HuH-7 (cell line): ENCODE data around the gene MINDY4.
A peak's percentile ranks its signal among the peaks of the same experiment; 100 is the strongest.

Source experiments
- DNase-seq: peaks from one replicate; pipeline ENCODE4 v3.0.0; 2011; ENCODE audit warnings: low spot score

The MINDY4 gene

DNA sequence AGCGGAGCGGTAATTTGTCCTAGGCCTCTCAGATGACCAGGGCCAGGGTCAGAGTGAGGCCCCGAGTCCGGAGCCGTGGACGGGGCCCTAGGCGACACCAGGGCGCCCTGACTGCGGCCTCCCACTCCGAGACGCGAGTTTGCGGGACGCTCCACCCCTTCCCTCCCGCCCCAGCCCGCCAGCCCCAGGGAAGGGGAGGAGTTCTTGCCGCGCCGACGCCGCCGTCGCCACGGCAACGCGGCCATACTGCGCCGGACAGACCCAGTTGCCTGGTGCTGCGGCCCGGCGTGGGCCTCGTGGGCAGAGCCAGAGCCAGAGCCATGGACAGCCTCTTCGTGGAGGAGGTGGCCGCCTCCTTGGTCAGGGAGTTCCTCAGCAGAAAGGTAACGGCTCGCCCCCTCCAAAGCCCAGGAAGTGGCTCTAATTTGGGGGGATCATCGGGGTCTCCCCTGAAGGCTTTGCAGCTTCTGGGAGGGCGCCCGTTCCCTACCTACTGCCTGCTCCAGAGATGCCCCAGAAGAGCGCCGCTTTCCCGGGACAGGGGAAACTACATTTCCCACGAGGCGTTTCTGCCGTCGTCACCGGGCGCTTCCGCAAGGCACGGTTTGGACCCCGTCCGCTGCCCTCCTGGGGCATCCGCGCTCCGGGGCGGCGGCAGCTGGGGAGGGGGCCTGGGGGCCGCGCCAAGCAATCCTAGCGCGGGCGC is at the start of gene MINDY4:
TSS of gene MINDY4 (plus strand) at position 244 of the 706 bp plus-strand sequence. CDS start at position 321, 77 bp downstream.
- peak; percentile 86 for DNase-seq

DNA sequence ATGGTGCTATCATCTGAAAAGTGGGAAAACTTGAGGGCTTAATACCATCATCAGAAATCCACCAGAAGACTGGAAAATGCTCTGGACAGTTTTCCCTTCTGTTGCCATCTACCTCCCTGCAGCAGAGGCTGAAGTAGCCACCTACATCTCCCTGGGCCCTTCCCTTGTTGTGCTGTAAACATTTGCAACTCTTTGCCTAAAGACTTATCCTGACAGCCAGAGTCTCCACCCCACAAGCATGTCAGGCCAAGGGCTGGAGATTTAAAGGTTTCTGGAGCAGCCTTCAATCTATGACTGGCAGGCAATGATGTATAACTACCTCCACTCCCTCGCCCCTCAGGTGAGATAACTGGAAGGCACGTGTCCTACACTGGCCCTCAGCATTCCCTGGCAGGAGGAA is 49.0 kb upstream of the MINDY4 start:
- DNase-seq, result no peak

DNA sequence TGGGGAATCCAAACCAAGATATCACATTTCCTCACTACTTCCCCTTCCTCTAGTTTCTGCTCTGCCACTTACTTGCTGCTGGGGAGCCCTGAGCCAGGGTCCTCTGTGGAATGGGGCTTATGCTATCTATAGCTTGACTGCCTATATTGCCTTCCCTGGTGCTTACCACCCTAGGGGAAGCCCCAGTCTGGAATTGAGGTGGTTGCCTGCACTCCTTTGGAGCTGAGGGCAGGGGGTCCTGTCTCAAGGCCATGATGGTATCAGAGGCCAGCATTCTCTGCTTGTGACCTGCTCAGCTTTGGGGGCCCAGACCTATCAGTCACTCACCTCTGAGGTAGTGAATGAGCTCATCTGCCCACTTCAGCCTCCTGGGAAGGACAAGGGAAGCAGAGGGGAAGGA is 48.5 kb upstream of the MINDY4 start:
- no peak for DNase-seq

DNA sequence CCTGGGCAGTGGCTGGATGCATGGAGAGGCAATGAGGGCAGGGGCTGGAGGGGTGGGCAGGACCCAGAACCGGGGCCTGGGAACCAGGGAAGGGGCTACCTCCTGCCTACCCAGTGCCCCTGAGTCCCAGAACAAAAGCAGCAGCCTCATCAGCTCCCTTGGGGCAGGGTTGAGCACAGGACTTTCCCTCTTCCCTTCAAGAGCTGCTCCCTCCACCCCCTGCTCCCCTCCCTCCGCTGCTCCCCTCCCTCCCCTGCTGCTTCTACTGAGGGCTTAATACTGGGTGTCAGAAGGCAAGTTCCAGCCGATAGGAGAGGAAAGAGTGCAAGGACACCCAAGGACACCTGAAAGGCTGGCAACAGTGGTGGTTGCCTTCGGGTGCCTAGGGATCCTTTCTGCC is 47.4 kb upstream of the MINDY4 start:
- no peak for DNase-seq

- DNase-seq, result no peak
Measured at GRCh38 chr7:30726296-30727006, 44.8 kb upstream of the MINDY4 start.

GRCh38 chr7:30727061-30727945 is 43.9 kb upstream of the MINDY4 start:
- DNase-seq, result no peak

DNA sequence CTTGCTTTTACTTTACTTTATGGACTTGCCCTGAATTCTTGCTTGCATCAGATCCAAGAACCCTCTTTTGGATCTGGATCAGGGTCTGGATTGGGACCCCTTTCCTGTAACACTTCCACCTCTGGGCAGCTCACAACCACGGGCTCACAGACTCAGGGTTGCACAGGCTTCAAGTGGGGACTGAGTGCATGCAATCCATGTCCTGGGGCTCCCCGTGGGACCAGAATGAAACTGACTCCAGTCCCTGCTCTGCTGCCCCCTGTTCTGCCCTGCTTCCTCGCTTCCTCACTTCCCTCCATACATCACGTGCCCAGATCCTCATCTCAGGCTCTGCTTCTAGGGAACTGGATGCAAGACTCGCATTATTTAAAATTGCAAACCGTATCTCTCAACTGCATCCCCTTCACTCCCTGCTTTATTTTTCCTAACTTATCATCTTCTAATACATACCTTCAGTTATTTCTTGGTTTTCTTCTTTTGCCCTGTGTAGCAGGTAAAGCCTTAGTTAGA is 42.6 kb upstream of the MINDY4 start:
- DNase-seq, result no peak

DNA sequence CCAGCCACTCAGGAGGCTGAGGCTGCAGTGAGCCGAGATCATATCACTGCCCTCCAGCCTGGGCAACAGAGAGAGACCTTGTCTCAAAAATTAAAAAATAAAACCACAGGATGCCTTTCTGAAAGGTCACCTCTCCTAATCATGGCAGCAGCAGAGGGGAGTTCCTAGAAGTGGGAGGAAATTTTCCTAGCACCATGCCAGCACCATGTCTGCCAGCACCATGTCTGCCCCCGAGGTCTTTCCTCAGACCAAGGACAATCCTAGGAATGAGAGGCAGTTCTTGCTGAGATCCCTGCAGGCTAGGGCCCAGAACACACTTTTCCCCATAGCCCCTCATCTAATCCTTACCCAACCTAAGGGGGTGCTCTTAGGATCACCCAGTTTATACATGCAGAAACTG is 41.6 kb upstream of the MINDY4 start:
- no peak for DNase-seq

DNA sequence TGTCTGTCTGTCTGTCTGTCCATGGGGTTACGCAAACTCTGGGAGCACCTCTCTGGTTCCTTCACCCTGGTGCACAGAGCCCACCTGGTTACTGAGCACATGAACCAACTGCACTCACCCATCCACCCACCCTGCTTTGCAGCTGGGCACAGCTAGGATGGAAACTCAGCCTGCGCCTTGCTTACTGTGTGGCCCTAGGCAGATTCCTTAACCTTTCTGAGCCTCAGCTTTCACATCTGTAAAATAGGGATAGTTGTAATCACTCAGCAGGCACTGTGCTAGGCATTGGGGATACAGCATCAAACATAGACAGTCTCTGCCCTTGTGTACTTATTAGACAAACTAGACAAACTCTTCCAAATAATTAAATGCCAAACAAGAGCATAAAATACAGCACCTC is 41.1 kb upstream of the MINDY4 start:
- no peak for DNase-seq

GRCh38 chr7:30730996-30731395 is 40.2 kb upstream of the MINDY4 start:
- DNase-seq, result no peak

DNA sequence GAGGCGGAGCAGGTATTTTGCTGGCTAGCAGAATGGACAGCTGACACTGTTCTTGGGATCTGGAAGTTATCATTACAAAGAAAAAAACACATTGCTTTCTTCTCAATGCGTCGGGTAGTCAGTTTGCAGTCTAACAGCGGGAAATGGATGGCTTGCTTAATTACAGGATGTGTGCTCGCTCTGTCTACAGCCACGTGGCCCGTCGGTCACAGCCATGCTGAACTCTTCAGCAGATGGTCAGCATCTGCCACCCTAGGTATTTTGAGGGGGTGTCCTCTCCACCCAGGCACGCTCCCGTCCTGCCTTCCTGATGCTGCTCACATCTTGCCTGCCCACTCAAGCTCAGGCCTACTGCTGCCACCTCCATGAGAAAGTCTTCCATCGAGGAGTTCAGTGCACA is 39.6 kb upstream of the MINDY4 start:
- no peak for DNase-seq

DNA sequence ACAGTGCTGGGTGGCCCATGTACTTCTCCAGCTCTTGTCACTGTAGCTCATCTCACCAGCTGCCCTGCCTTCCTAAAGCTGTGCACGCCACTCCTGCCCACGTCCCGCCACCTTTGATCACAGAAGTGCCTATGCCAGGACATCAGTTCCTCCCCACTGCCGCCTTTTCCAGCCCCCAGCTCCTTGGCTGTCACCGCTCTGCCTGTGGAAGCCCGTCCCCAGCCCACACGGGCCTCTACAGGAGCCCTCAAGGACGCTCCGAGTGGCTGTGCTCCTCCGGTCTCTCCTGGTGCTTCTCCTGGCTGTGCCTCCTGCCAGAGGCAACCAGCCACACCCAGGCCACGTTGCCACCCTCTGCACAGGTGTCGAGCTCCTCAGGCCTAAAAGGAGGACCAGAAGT is 38.6 kb upstream of the MINDY4 start:
- no peak for DNase-seq

DNA sequence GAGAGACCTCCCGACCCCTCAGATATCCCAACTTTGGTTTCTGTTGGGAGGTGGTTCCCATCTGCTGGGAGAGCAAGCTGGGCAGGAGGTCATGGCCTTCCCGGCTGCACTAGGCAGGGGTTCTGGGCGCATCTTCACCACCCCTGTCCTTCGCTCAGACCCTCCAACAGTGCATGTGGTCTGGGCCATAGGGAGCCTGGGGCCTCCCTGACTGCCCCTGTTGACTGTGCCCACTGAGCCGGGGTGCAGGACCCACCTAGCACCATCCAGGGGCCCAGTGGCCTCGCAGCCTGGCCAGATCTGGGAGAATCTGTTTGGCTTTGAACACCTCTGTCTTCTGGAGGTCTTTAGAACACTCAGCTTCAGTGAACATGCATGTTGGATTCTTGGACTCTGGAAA is 38.0 kb upstream of the MINDY4 start:
- DNase-seq, result no peak

GRCh38 chr7:30733691-30734090 is 37.5 kb upstream of the MINDY4 start:
- DNase-seq, result no peak

- DNase-seq, result no peak
Measured at GRCh38 chr7:30734497-30734896, 36.7 kb upstream of the MINDY4 start.

- DNase-seq, result no peak
Measured at GRCh38 chr7:30735631-30736030, 35.6 kb upstream of the MINDY4 start.

- no peak for DNase-seq
Measured at GRCh38 chr7:30736291-30736690, 34.9 kb upstream of the MINDY4 start.

- DNase-seq, result no peak
Measured at GRCh38 chr7:30738026-30738915, 32.9 kb upstream of the MINDY4 start.

DNA sequence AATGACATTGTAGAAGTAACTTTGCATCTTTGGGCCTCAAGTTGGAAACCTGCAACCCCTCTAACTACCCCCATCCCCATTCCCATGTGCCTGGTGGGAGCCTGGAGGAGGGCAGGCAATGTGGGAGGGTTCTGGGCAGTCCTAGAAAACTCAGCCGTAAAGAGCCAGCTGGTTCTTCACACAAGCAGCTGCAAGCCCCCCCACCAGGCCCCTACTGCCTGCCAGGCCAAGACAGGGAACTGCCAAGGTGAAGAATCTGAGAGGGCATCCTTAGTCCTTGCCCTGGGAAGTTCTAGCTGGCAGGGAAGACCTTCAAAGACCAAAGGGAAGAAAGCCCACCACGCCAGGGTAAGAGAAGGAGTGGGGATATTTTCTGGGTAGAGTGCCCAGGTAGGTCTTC is 31.5 kb upstream of the MINDY4 start:
- no peak for DNase-seq

DNA sequence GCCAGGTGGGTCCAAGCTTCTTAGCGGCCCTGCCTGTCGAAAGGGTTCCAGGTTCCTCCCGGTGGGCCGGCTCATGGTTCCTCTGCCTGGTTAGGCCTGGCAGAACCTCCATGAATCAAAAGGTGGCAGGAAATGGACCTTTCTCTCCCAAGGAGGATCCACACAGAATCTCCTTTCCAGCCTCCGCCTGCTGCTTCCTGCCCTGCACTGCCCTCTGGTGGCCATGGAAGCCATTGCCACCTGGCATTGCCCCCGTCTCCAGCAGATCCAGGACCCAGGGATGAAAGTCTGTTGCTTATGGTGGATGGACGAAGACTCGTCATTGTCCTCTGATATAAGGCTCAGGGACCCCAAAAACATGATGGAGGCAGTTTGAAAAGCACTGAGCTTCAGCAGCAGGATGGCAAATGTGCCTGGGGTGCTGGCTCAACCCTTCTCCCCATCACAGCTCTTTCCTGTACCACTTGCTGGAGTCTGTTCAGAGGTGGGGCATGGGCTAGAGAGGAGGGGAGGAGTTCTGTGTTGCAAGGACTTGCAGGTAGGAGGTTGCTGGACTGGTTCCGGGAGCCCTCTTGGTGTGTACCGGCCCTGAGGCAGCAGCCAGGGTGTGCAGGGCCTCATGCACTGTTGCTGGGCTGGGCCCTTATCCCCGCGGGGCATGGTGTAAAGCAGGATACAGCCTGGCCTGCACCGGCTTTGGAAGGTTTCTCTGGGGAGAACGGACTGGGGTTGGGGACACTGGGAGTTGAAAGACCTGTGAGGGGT is 30.6 kb upstream of the MINDY4 start:
- DNase-seq, result peak; percentile 96

- no peak for DNase-seq
Measured at GRCh38 chr7:30741289-30741688, 29.9 kb upstream of the MINDY4 start.
